Epithelial cell of prostate (primary cell): ENCODE data around the gene BTN1A1.
"Not testable (repeated sequence)": the region's sequence is repeated elsewhere in the genome, so short reads cannot be mapped to it uniquely, and the experiment has no call there.

Experiments used
- DNase-seq: peaks from one replicate; pipeline ENCODE4 v3.0.0-alpha.2; 2011; ENCODE audit warnings: low read depth, low spot score
- H3K27ac ChIP-seq: fragments of 450-650 bp; 2 replicates; pipeline ENCODE4 v1.5.1; 2017; ENCODE audit warnings: mild to moderate bottlenecking

BTN1A1 gene

DNA sequence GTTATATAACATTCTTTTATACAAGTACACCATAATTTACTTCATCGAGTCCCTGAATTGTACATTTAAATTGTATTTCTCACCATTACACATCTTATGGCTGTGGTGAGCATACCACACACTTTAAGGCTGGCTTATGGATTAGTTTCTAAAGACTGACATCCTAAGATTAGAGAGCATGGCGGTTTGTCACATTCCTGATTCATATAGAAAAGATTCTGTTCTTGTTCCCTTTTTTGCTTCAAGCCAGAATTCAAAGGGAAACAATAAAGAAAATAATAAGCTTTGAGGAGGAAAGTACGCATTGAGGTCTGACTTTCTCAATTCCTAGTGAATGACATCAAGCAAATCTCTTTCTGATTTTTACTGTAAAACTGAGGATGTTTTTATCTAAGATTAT, 2.5 kb downstream of the BTN1A1 start:
- H3K27ac ChIP-seq = no peak overlapping the region
- DNase-seq = no peak

- no peak for DNase-seq
- H3K27ac ChIP-seq = no peak overlapping the region
These were observed 7.6 kb downstream of the BTN1A1 start for GRCh38 chr6:26507658-26508057.

DNA sequence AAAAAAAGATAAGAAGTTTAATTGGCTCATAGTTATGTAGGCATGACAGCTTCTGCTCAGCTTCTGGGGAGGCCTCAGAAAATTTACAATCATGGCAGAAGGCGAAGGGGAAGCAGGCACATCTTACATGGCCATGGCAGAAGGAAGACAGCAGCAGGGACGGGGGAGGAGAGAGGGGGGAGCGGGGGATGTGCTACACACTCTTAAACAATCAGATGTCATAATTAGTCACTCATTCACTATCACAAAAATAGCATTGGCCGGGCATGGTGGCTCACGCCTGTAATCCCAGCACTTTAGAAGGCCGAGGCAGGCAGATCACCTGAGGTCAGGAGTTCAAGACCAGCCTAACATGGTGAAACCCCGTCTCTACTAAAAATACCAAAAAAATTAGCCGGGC, 10.9 kb downstream of the BTN1A1 start:
- DNase-seq, H3K27ac ChIP-seq: not testable (repeated sequence)

DNA sequence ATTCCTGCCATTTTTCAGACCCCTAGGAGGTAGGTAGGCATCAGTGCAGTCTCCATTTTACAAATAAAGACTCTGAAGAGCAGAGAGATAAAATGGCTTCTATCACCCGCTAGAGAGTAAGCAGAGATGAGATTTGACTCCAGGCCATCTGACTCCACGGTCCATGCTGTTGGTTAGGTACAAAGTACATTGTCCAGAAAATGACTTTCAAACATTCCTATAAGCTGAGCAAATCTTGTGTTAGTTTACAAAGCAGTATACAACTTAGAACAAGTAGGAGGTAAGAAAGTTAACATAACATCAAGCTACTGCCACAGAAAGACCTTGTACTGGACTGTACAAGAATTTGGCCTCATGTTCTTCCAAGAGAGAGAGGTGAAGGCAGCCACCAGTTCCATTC, 14.9 kb downstream of the BTN1A1 start:
- no peak overlapping the region for H3K27ac ChIP-seq

GRCh38 chr6:26516481-26517427, 16.7 kb downstream of the BTN1A1 start:
- no peak overlapping the region for H3K27ac ChIP-seq
- DNase-seq = no peak

More for the DNA sequence above, 14.9 kb downstream of the BTN1A1 start:
- no peak for DNase-seq

DNA sequence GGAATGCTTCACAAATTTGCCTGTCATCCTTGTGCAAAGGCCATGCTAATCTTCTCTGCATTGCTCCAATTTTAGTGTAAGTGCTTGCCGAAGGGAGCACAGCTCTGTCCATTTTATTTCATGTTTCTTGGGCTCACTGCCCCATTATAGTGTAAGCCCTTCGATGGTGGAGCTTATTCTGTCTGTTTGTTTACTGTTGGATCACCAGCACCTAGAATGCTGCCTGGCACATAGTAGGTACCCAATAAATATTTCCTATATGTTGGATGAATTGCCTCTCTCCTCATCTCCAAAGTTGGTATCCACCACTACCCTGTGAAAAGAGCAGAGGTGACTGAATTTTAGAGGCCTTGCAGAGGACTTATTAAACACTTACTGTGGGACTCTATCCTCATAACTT, 19.3 kb downstream of the BTN1A1 start:
- no peak for DNase-seq
- H3K27ac ChIP-seq = no peak overlapping the region

GRCh38 chr6:26520237-26520849, 20.2 kb downstream of the BTN1A1 start:
- no peak for DNase-seq
- H3K27ac ChIP-seq = peak overlapping the region; percentile 82

- DNase-seq = no peak
These were observed 20.9 kb downstream of the BTN1A1 start for GRCh38 chr6:26520850-26521599.

GRCh38 chr6:26521600-26522391, 21.7 kb downstream of the BTN1A1 start:
- DNase-seq = no peak
- peak overlapping the region; percentile 82 for H3K27ac ChIP-seq

More at GRCh38 chr6:26520850-26521599, 20.9 kb downstream of the BTN1A1 start:
- H3K27ac ChIP-seq = peak overlapping the region; percentile 82

- DNase-seq = not testable (repeated sequence)
- peak overlapping the region; percentile 82 for H3K27ac ChIP-seq
These were observed 22.6 kb downstream of the BTN1A1 start for GRCh38 chr6:26522486-26523228.

DNA sequence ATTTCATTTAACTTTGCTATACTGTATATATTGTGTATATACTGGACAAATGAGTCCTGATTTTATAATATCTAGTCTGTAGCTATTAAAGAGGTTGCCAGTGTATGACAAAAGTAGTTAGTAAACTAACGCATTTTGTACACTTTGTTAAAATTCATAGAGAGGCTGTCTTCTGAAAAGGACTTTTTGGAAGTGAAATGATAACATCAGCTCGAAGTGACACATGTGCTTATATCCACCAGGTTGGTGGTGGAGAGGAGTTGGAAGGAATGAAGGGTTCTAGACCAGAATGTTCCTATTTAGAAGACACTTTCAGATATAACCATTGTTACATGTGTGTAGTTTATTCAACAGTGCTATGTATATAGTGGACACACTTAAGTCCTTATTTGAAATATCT, 24.2 kb downstream of the BTN1A1 start:
- DNase-seq, H3K27ac ChIP-seq: not testable (repeated sequence)

GRCh38 chr6:26524722-26525370, 24.7 kb downstream of the BTN1A1 start:
- DNase-seq = no peak
- no peak overlapping the region for H3K27ac ChIP-seq

GRCh38 chr6:26525838-26526237, 25.7 kb downstream of the BTN1A1 start:
- no peak for DNase-seq
- H3K27ac ChIP-seq = no peak overlapping the region

DNA sequence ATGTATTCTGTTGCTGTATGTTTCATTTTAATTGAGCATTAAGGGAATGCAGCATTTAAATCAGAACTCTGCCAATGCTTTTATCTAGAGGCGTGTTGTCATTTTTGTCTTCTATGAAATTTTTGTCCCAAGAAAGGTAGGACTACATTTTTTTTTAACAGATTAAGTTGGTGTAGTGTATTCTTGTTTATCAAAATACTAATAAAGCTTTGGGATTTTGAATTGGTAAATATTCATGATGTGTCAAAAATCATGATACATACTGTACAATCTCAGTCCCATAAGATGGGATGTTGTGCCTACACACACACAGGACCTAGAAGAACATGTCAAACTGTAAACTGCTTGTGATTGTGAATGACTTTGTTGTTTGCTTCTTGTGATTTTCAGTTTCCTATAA, 26.8 kb downstream of the BTN1A1 start:
- no peak overlapping the region for H3K27ac ChIP-seq
- DNase-seq = no peak

DNA sequence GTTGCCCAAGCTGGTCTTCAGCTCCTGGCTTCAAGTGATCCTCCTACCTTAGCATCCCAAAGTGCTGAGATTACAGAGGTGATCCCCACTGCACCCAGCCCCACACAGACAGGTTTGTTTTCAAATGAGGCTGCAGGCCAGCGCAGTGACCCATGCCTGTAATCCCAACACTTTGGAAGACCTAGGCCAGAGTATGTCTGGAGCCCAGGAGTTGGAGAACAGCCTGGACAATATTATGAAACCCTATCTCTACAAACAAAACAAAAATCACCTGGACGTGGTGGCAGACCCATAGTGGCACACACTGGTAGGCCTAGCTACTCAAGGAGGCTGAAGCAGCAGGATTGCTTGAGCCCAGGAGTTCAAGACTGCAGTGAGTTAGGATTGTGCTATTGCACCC, 30.1 kb downstream of the BTN1A1 start:
- DNase-seq = no peak
- no peak overlapping the region for H3K27ac ChIP-seq

DNA sequence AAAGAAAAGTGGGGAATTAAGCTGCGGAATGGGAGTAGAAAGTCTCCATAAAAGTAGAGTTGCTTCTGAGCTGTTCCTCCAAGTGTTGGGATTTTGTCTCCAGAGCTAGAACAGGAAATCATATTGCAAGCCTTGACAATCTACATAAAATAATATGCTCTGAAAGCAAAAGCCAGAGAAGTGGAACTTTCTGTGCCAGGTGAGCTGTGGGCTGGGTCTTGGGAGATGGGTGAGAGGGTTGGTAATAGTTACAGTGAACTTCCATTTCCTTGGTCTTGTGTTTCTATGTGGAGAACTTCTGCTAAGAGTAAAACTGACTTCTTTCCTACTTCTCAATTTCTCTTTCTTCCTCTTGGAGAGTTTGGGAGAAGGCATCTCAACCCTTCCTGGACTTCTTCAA, 31.8 kb downstream of the BTN1A1 start:
- H3K27ac ChIP-seq = no peak overlapping the region
- no peak for DNase-seq

- H3K27ac ChIP-seq = no peak overlapping the region
- DNase-seq = peak; percentile 45
These were observed 32.8 kb downstream of the BTN1A1 start for GRCh38 chr6:26532699-26533531.

DNA sequence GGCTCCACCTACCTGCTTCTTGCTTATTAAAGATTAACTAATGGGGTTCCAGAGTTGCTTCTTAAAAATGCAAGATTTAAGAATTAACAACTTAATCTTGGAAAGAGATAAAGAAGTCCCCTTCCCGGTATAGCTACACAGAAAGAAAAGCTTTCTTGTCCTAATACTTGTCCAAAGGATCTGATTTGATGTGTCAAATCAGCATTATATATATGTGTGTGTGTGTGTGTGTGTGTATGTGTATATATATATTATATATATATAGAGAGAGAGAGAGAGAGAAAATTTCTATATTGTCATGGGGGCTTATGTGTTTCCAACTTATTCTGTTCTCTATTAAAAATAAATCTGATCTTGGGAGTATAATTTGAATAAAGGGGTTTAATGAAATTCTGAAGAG, 33.4 kb downstream of the BTN1A1 start:
- H3K27ac ChIP-seq = no peak overlapping the region
- DNase-seq = no peak
